ENCODE data around the gene CLEC4F. TPM values are rescaled to one million over a fixed set of nuclear protein-coding genes. Genes with fewer than 3 reads are reported as not detected.

The CLEC4F gene
- polyA plus RNA-seq, 12 donors = 0.08 to 0.57 (median 0.33) TPM; not detected in 4

- no peak for DNase-seq
These were observed 35.1 kb downstream of the CLEC4F start for GRCh38 chr2:70785137-70785911.

GRCh38 chr2:70784320-70784719 lies 36.1 kb downstream of the CLEC4F start:
- DNase-seq = no peak

- no peak for DNase-seq
These were observed 40.4 kb downstream of the CLEC4F start for GRCh38 chr2:70779911-70780545.

GRCh38 chr2:70779491-70779890 lies 40.9 kb downstream of the CLEC4F start:
- DNase-seq = no peak

- DNase-seq = no peak
These were observed 41.7 kb downstream of the CLEC4F start for GRCh38 chr2:70778676-70779075.

- no peak for DNase-seq
These were observed 42.9 kb downstream of the CLEC4F start for GRCh38 chr2:70777450-70777849.

- no peak for DNase-seq
These were observed 44.1 kb downstream of the CLEC4F start for GRCh38 chr2:70776266-70776665.

GRCh38 chr2:70775141-70775540 lies 45.3 kb downstream of the CLEC4F start:
- DNase-seq = no peak

GRCh38 chr2:70772486-70773155 lies 47.8 kb downstream of the CLEC4F start:
- no peak for DNase-seq

GRCh38 chr2:70771446-70771845 lies 49.0 kb downstream of the CLEC4F start:
- no peak for DNase-seq

GRCh38 chr2:70769450-70769849 lies 50.9 kb downstream of the CLEC4F start:
- DNase-seq = no peak

- DNase-seq = no peak
These were observed 51.8 kb downstream of the CLEC4F start for GRCh38 chr2:70768590-70769085.

- DNase-seq = peak; percentile 39
These were observed 52.5 kb downstream of the CLEC4F start, which contains the start of gene ADD2 for GRCh38 chr2:70767699-70768589. Gene ADD2, minus strand, starts transcription at chr2:70768200. Its CDS starts 61,792 bp downstream, at chr2:70706408.

- DNase-seq = no peak
These were observed 53.2 kb downstream of the CLEC4F start for GRCh38 chr2:70767079-70767698.

- no peak for DNase-seq
These were observed 53.9 kb downstream of the CLEC4F start for GRCh38 chr2:70766357-70767078.

- DNase-seq = no peak
These were observed 54.9 kb downstream of the CLEC4F start for GRCh38 chr2:70765507-70765906.

GRCh38 chr2:70759446-70759845 lies 61.0 kb downstream of the CLEC4F start:
- no peak for DNase-seq
